ENCODE data around the gene MMS19.
"Not testable (repeated sequence)": the region's sequence is repeated elsewhere in the genome, so short reads cannot be mapped to it uniquely, and the experiment has no call there.

The MMS19 gene

GRCh38 chr10:97499561-97500296, 1.5 kb upstream of the MMS19 start:
- no peak for DNase-seq

GRCh38 chr10:97498841-97499560, 779 bp upstream of the MMS19 start, which contains the start of gene UBTD1:
Gene UBTD1, plus strand, starts transcription at chr10:97498924. Its CDS starts 280 bp downstream, at chr10:97499204.
- DNase-seq: no peak

- peak; percentile 46 for DNase-seq
These were observed 598 bp downstream of the MMS19 start for GRCh38 chr10:97497572-97498075.

- DNase-seq: no peak
These were observed 3.2 kb downstream of the MMS19 start for GRCh38 chr10:97494863-97495506.

- DNase-seq: no peak
These were observed 4.1 kb downstream of the MMS19 start for GRCh38 chr10:97494151-97494550.

- DNase-seq: peak; percentile 36
These were observed 7.6 kb downstream of the MMS19 start for GRCh38 chr10:97490592-97490991.

GRCh38 chr10:97485647-97486281, 12.5 kb downstream of the MMS19 start:
- DNase-seq: no peak

- no peak for DNase-seq
These were observed 14.3 kb downstream of the MMS19 start for GRCh38 chr10:97483921-97484320.

- DNase-seq: no peak
These were observed 14.7 kb downstream of the MMS19 start for GRCh38 chr10:97483506-97483905.

- DNase-seq: no peak
These were observed 15.8 kb downstream of the MMS19 start for GRCh38 chr10:97482381-97482780.

GRCh38 chr10:97481071-97481470, 17.2 kb downstream of the MMS19 start:
- no peak for DNase-seq

- DNase-seq: peak; percentile 40
These were observed 18.3 kb downstream of the MMS19 start for GRCh38 chr10:97479939-97480338.

GRCh38 chr10:97479410-97479809, 18.8 kb downstream of the MMS19 start:
- DNase-seq: not testable (repeated sequence)

- no peak for DNase-seq
These were observed 22.2 kb downstream of the MMS19 start for GRCh38 chr10:97475936-97476594.

GRCh38 chr10:97474918-97475317, 23.3 kb downstream of the MMS19 start:
- no peak for DNase-seq

GRCh38 chr10:97468781-97469180, 29.4 kb downstream of the MMS19 start:
- DNase-seq: not testable (repeated sequence)

- DNase-seq: no peak
These were observed 30.1 kb downstream of the MMS19 start for GRCh38 chr10:97468162-97468561.

GRCh38 chr10:97466755-97467154, 31.5 kb downstream of the MMS19 start:
- DNase-seq: no peak

GRCh38 chr10:97465982-97466381, 32.2 kb downstream of the MMS19 start:
- DNase-seq: no peak

- no peak for DNase-seq
These were observed 34.0 kb downstream of the MMS19 start for GRCh38 chr10:97464226-97464625.

GRCh38 chr10:97463363-97464132, 34.7 kb downstream of the MMS19 start:
- no peak for DNase-seq

- DNase-seq: no peak
These were observed 35.9 kb downstream of the MMS19 start for GRCh38 chr10:97462309-97462708.

Measured in DMS 273 treated with DMSO at 0.1 percent for 48 hours (cell line).